OCI-LY1 (cell line): ENCODE measurements around the gene EVPLL.
"Not testable (repeated sequence)": the region's sequence is repeated elsewhere in the genome, so short reads cannot be mapped to it uniquely, and the experiment has no call there.

Experiments used
- H2AFZ ChIP-seq: fragments of 200-600 bp; sonication (generic), shearing (Covaris generic); 2 replicates; pipeline ENCODE4 v1.6.0; 2014; ENCODE audit warnings: antibody characterized with exemption, mild to moderate bottlenecking, low read length
- H3F3A ChIP-seq: fragments of 200-600 bp; sonication (generic), shearing (Covaris generic); 2 replicates; pipeline ENCODE4 v1.6.0; 2014; ENCODE audit warnings: mild to moderate bottlenecking, antibody characterized with exemption, low read length, moderate library complexity; ENCODE audit not compliant: insufficient read depth
- H3K27ac ChIP-seq: fragments of 200-600 bp; sonication (generic); 2 replicates; pipeline ENCODE4 v1.5.1; 2014; ENCODE audit warnings: low read length, mixed run types, mild to moderate bottlenecking, low read depth; ENCODE audit not compliant: poor library complexity, severe bottlenecking
- H3K27me3 ChIP-seq: fragments of 200-600 bp; sonication (generic); 2 replicates; pipeline ENCODE4 v1.6.0; 2014; ENCODE audit warnings: antibody characterized with exemption, mild to moderate bottlenecking, low read length, moderate library complexity; ENCODE audit not compliant: insufficient read depth
- H3K36me3 ChIP-seq: fragments of 200-600 bp; sonication (generic); 2 replicates; pipeline ENCODE4 v1.6.1; 2014; ENCODE audit warnings: mild to moderate bottlenecking, antibody characterized with exemption, low read length, moderate library complexity, mixed read lengths; ENCODE audit not compliant: insufficient read depth
- H3K4me1 ChIP-seq: fragments of 200-600 bp; sonication (generic); 2 replicates; pipeline ENCODE4 v1.5.1; 2014; ENCODE audit warnings: mild to moderate bottlenecking, low read length, moderate library complexity; ENCODE audit not compliant: insufficient read depth, severe bottlenecking
- H3K4me2 ChIP-seq: fragments of 200-600 bp; sonication (generic), shearing (Covaris generic); 2 replicates; pipeline ENCODE4 v1.6.1; 2014; ENCODE audit warnings: low read length
- H3K4me3 ChIP-seq: fragments of 200-600 bp; sonication (generic); 2 replicates; pipeline ENCODE4 v1.5.1; 2014; ENCODE audit warnings: low read length, low read depth, mild to moderate bottlenecking, mixed read lengths; ENCODE audit not compliant: poor library complexity, severe bottlenecking
- H3K79me2 ChIP-seq: fragments of 200-600 bp; shearing (Covaris generic); 2 replicates; pipeline ENCODE4 v1.6.1; 2016; ENCODE audit warnings: mixed run types, low read length, mixed read lengths; ENCODE audit not compliant: insufficient read depth
- H3K9ac ChIP-seq: fragments of 200-600 bp; sonication (generic), shearing (Covaris generic); 2 replicates; pipeline ENCODE4 v1.6.1; 2014; ENCODE audit warnings: mild to moderate bottlenecking, low read length, mixed read lengths
- H3K9me2 ChIP-seq: fragments of 200-600 bp; sonication (generic), shearing (Covaris generic); 2 replicates; pipeline ENCODE4 v1.6.1; 2014; ENCODE audit warnings: low read depth, mild to moderate bottlenecking, low read length, mixed read lengths
- H3K9me3 ChIP-seq: fragments of 200-600 bp; shearing (Covaris generic); 2 replicates; pipeline ENCODE4 v1.6.1; 2014; ENCODE audit warnings: low read length, mixed read lengths
- H4K20me1 ChIP-seq: fragments of 200-600 bp; sonication (generic), shearing (Covaris generic); 2 replicates; pipeline ENCODE4 v1.6.0; 2016; ENCODE audit warnings: mild to moderate bottlenecking, low read length; ENCODE audit not compliant: insufficient read depth
- CTCF ChIP-seq: fragments of 200-600 bp; sonication (generic), shearing (Covaris generic); IDR thresholded peaks from 2 replicates; pipeline ENCODE4 v1.5.1; 2017; ENCODE audit warnings: mild to moderate bottlenecking, antibody characterized with exemption, low read length, moderate library complexity, mixed read lengths
- EZH2 ChIP-seq: fragments of 200-600 bp; sonication (generic), shearing (Covaris generic); IDR thresholded peaks from 2 replicates; pipeline ENCODE4 v1.8.0; 2017; ENCODE audit warnings: borderline replicate concordance, mixed run types, mild to moderate bottlenecking, antibody characterized with exemption, low read length, moderate library complexity, mixed read lengths

The EVPLL gene

GRCh38 chr17:18332909-18333489, 44.6 kb upstream of the EVPLL start:
- TF ChIP-seq EZH2 (no peak), CTCF (no peak)
- no peak overlapping the region for H3K27ac ChIP-seq

GRCh38 chr17:18338158-18338557, 39.4 kb upstream of the EVPLL start:
- not testable (repeated sequence) for H3K9ac ChIP-seq, H3K79me2 ChIP-seq, H3K4me3 ChIP-seq, H3K27ac ChIP-seq, H4K20me1 ChIP-seq, H3K9me2 ChIP-seq, H3K4me1 ChIP-seq, H2AFZ ChIP-seq, H3K4me2 ChIP-seq, H3F3A ChIP-seq, H3K27me3 ChIP-seq, H3K9me3 ChIP-seq
- H3K36me3 ChIP-seq = peaks cover 68% of the 10 kb centered on the region

More at GRCh38 chr17:18332909-18333489, 44.6 kb upstream of the EVPLL start:
- Histone ChIP-seq H3K4me2 (no peak overlapping the region), H3K27me3 (no peaks in the 10 kb centered on the region), H3K79me2 (no peaks in the 10 kb centered on the region), H3F3A (no peaks in the 10 kb centered on the region), H3K9ac (no peak overlapping the region), H3K9me3 (no peaks in the 10 kb centered on the region), H3K9me2 (no peaks in the 10 kb centered on the region), H3K36me3 (peaks cover 69% of the 10 kb centered on the region), H4K20me1 (no peaks in the 10 kb centered on the region), H3K4me3 (no peak overlapping the region), H3K4me1 (no peaks in the 10 kb centered on the region), H2AFZ (no peak overlapping the region)

- Histone ChIP-seq H3K4me2 (no peak overlapping the region), H4K20me1 (no peaks in the 10 kb centered on the region), H3K9ac (no peak overlapping the region), H3F3A (no peaks in the 10 kb centered on the region), H3K79me2 (no peaks in the 10 kb centered on the region), H3K36me3 (peaks cover 71% of the 10 kb centered on the region), H3K27ac (no peak overlapping the region), H3K27me3 (no peaks in the 10 kb centered on the region), H2AFZ (no peak overlapping the region), H3K4me1 (no peaks in the 10 kb centered on the region), H3K9me2 (no peaks in the 10 kb centered on the region), H3K4me3 (no peak overlapping the region), H3K9me3 (no peaks in the 10 kb centered on the region)
- no peak for TF ChIP-seq CTCF
- TF ChIP-seq EZH2 = no peak
Measured at GRCh38 chr17:18339933-18340332, 37.6 kb upstream of the EVPLL start.

- Histone ChIP-seq H3K4me1 (no peaks in the 10 kb centered on the region), H3K79me2 (no peaks in the 10 kb centered on the region), H3K36me3 (peaks cover 85% of the 10 kb centered on the region), H3K27ac (no peak overlapping the region), H3K9me3 (no peaks in the 10 kb centered on the region), H3F3A (no peaks in the 10 kb centered on the region), H4K20me1 (no peaks in the 10 kb centered on the region), H3K9me2 (no peaks in the 10 kb centered on the region), H3K9ac (no peak overlapping the region), H3K4me3 (no peak overlapping the region), H3K27me3 (no peaks in the 10 kb centered on the region), H3K4me2 (no peak overlapping the region), H2AFZ (no peak overlapping the region)
- TF ChIP-seq CTCF (no peak), EZH2 (no peak)
Measured at GRCh38 chr17:18344021-18344420, 33.6 kb upstream of the EVPLL start.
